SK-N-SH (cell line): ENCODE measurements around the gene PEAK1.

Experiments
- EP300 ChIP-seq, 2 experiments: IDR thresholded peaks; 2 replicates each; pipeline versions ENCODE4 v1.4.0 to v1.6.1; 2012; ENCODE audit warnings: borderline replicate concordance in 1 of 2, low read depth in 1 of 2, low read length in 1 of 2
- EZH2phosphoT487 ChIP-seq: fragments of 200-600 bp; sonication (generic); IDR thresholded peaks from 2 replicates; pipeline ENCODE4 v1.6.1; 2017; ENCODE audit warnings: low read depth, mixed run types, mild to moderate bottlenecking, antibody characterized with exemption, moderate library complexity, borderline replicate concordance
- MXI1 ChIP-seq: IDR thresholded peaks from 2 replicates; pipeline ENCODE4 v1.6.1; 2012; ENCODE audit warnings: mild to moderate bottlenecking, low read depth, low read length, improper control_type of control experiment
- TAF1 ChIP-seq: IDR thresholded peaks from 2 replicates; pipeline ENCODE4 v1.6.1; 2012; ENCODE audit warnings: low read depth, mild to moderate bottlenecking, low read length, moderate library complexity, borderline replicate concordance
- TEAD4 ChIP-seq: IDR thresholded peaks from 2 replicates; pipeline ENCODE4 v1.4.0; 2012; ENCODE audit warnings: mild to moderate bottlenecking, borderline replicate concordance; ENCODE audit not compliant: insufficient read depth
- YY1 ChIP-seq: IDR thresholded peaks from 2 replicates; pipeline ENCODE4 v1.4.0; 2012; ENCODE audit warnings: low read depth, mild to moderate bottlenecking
- TF ChIP-seq, protein P1 (sequence below): fragments of 200-600 bp; sonication (generic); IDR thresholded peaks from 2 replicates; pipeline ENCODE4 v1.6.1; 2017; ENCODE audit warnings: antibody characterized with exemption, mild to moderate bottlenecking, moderate library complexity
- TF ChIP-seq, protein P2 (sequence below): IDR thresholded peaks from 2 replicates; pipeline ENCODE4; 2012

DNA sequence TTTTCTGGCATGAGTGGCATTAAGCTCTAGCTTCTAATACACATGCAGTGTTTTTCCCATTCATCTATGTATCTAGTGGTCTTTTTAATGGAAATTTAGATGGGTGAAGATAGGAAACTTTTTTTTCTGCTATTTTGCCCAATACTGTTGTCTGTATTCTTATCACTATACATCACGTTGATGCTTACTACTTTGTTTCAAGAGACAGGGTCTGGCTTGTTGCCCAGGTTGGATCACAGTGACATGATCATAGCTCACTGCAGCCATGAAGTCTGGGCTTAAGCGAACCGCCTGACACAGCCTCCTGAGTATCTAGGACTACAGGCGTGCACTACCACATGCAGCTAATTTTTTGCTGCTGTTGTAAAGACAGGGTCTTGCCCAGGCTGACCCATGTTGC, 84.6 kb downstream of the PEAK1 start:
- TF ChIP-seq, protein P1, sequence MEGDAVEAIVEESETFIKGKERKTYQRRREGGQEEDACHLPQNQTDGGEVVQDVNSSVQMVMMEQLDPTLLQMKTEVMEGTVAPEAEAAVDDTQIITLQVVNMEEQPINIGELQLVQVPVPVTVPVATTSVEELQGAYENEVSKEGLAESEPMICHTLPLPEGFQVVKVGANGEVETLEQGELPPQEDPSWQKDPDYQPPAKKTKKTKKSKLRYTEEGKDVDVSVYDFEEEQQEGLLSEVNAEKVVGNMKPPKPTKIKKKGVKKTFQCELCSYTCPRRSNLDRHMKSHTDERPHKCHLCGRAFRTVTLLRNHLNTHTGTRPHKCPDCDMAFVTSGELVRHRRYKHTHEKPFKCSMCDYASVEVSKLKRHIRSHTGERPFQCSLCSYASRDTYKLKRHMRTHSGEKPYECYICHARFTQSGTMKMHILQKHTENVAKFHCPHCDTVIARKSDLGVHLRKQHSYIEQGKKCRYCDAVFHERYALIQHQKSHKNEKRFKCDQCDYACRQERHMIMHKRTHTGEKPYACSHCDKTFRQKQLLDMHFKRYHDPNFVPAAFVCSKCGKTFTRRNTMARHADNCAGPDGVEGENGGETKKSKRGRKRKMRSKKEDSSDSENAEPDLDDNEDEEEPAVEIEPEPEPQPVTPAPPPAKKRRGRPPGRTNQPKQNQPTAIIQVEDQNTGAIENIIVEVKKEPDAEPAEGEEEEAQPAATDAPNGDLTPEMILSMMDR, result no peak
- no peak for TF ChIP-seq TAF1
- TF ChIP-seq MXI1, result no peak
- TF ChIP-seq, protein P2, sequence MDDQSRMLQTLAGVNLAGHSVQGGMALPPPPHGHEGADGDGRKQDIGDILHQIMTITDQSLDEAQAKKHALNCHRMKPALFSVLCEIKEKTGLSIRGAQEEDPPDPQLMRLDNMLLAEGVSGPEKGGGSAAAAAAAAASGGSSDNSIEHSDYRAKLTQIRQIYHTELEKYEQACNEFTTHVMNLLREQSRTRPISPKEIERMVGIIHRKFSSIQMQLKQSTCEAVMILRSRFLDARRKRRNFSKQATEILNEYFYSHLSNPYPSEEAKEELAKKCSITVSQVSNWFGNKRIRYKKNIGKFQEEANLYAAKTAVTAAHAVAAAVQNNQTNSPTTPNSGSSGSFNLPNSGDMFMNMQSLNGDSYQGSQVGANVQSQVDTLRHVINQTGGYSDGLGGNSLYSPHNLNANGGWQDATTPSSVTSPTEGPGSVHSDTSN, result peak; percentile 22; the same call in 1 of the 2 replicates
- peak in 1 of 2 experiments; percentile 31; a peak in 1 of 4 replicates for TF ChIP-seq EP300 (IDR thresholded peaks at IDR 0.05; ENCODE audit: borderline replicate concordance in 1 of 2, low read depth in 1 of 2, low read length in 1 of 2)
- no peak for TF ChIP-seq YY1
- TF ChIP-seq EZH2phosphoT487, result no peak
- TF ChIP-seq TEAD4, result no peak
